ENCODE measurements around the gene TM4SF5. TPM values are rescaled to one million over a fixed set of nuclear protein-coding genes. Genes with fewer than 3 reads are reported as not detected.

TM4SF5 gene
- total RNA-seq, 1 donor from 2014 or later: not detected

DNA sequence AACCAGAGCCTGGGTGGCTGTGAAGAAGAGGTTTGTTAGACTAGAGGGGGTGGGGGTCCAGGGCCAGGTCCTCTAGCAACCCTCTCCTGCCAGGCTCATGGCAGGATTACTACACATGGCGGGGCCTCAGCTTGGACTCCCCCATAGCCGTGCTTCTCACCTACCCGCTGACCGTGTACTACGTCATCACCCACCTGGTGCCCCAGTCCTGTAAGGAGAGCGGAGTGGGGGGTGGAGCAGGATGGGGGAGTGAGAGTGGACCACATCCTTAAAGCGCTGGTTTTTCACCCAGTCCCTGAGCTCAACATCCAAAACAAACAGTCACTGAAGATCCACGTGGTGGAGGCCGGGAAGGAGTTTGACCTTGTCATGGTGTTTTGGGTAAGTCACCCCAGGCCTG lies 27.8 kb upstream of the TM4SF5 start:
- intact Hi-C loops (cut with DNase I): no loop called here
- ATAC-seq (ENCODE audit: poor library complexity) (no peak), DNase-seq (no peak)

DNA sequence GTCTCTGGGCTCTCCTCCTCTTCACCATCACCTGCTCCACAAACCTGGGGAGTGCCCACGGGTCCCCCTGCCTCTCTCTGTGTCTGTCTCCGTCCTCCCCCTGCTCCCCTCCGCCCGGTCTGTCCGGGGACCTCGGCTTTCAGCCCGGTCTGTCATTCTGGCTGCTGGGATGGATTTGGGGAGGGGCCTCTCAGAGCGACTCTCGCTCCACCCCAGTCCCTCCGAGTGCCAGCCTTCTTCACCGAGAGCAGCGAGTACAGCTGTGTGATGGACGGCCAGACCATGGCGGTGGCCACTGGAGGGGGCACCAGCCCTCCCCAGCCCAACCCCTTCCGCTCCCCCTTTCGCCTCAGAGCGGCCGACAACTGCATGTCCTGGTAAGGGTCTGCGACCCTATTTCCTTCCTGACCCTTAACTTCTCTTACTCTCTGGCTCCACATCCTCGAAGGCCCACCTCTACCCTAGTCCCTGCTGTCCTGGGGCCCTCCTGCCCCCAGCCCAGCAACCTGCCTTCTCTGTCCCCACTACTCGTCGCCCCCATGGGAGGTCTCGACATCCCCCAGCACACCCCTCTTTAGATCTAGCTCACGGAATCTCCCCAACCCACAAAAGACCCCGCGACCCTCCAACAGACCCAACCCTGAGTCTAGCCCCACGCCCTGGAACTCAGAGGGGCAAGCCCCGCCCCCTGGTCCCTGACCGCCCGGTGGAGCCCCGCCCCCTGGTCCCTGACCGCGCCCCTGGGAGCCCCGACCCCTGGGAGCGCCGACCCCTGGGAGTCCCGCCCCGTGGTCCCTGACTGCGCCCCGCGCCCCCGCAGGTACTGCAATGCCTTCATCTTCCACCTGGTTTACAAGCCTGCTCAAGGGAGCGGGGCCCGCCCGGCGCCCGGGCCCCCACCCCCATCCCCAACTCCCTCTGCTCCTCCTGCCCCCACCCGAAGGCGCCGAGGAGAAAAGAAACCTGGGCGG lies 26.4 kb upstream of the TM4SF5 start:
- intact Hi-C loops (cut with DNase I): no loop called here
- DNase-seq (no peak), ATAC-seq (ENCODE audit: poor library complexity) (no peak)

DNA sequence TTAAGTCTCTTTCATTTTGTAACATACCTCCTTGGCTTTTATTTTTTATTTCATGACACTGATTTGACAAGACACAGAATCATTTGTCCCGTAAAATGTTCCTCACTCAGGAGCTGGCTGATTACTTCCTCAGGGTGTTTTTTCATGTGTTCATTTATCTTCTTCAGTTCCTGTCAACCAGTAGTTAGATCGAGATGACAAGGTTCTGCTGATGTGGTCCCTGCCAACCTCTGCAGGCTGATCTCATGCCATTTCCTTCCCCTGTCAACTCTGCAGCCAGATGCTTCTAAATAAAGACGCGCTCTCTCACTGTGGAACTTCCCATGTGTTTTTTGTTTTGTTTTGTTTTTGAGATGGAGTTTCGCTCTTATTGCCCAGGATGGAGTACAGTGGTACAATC lies 23.8 kb upstream of the TM4SF5 start:
- intact Hi-C loops (cut with DNase I): no loop called here

GRCh38 chr17:4748686-4749085 lies 23.0 kb upstream of the TM4SF5 start:
- no peak for ATAC-seq (ENCODE audit: poor library complexity)
- intact Hi-C loops (cut with DNase I): no loop called here

More for the DNA sequence above, 23.8 kb upstream of the TM4SF5 start:
- DNase-seq (no peak), ATAC-seq (ENCODE audit: poor library complexity) (peak; percentile 71)

DNA sequence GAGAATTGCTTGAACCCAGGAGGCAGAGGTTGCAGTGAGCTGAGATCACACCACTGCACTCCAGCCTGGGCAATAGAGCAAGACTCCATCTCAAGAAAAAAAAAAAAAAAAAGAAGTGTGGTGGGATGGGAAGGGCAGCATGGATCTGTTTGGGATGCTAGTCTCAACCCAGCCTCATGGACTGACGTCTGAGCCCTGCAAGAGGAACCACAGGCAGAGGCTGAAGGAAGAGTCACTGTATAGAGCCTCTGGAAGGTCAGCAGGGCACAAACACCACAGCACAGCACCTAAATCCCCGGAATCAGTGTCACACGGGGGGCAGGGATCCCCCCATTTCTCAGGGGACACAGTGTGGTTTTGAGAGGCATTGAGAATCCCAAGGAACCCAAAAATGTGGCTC lies 21.1 kb upstream of the TM4SF5 start:
- no peak for DNase-seq
- intact Hi-C loops (cut with DNase I): no loop called here
- no peak for ATAC-seq (ENCODE audit: poor library complexity)

More at GRCh38 chr17:4748686-4749085, 23.0 kb upstream of the TM4SF5 start:
- DNase-seq: no peak

GRCh38 chr17:4751932-4752331 lies 19.8 kb upstream of the TM4SF5 start:
- intact Hi-C loops (cut with DNase I): no loop called here
- ATAC-seq (ENCODE audit: poor library complexity) (no peak), DNase-seq (no peak)

DNA sequence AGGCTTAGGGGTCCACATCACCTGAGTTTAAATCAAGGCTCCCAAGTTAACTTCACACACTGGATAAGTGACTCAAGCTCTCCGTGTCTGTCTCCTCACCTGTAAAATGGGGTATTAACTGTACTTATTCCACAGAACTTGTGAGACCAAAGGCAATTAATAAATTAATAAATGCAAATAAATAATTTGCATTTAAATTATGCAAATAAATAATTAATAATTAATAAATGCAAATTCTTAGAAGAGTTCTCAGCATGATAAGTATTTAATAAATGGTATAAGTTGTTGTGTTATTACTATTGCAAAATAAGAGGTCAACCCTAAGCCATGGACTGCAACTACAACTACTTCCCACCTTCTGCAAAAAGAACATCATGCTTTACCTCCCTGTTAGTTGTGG lies 18.3 kb upstream of the TM4SF5 start:
- intact Hi-C loops (cut with DNase I): no loop called here
- no peak for ATAC-seq (ENCODE audit: poor library complexity)
- no peak for DNase-seq

GRCh38 chr17:4759776-4760236 lies 11.9 kb upstream of the TM4SF5 start:
- peak; percentile 27 for ATAC-seq (ENCODE audit: poor library complexity)
- intact Hi-C loops (cut with DNase I): no loop called here

GRCh38 chr17:4764595-4764994 lies 7.1 kb upstream of the TM4SF5 start:
- DNase-seq (no peak), ATAC-seq (ENCODE audit: poor library complexity) (peak; percentile 60)
- intact Hi-C loops (cut with DNase I): no loop called here

More at GRCh38 chr17:4759776-4760236, 11.9 kb upstream of the TM4SF5 start:
- no peak for DNase-seq

DNA sequence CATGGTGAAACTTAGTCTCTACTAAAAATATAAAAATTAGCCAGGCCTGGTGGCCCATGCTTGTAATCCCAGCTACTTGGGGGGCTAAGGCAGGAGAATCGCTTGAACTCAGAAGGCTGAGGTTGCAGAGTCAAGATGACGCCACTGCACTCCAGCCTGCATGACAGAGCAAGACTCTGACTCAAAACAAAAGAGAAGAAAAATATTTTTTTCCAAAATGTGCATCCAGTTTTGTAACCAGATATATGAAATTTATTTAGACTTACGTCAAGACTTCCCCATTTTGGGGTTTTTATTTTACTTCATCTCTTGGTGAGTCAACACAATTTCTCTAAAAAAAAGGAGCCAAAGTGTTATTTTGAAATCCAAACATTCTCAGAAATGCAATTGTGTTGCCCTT lies 5.5 kb upstream of the TM4SF5 start:
- DNase-seq (no peak), ATAC-seq (ENCODE audit: poor library complexity) (peak; percentile 53)
- intact Hi-C loops (cut with DNase I): no loop called here

GRCh38 chr17:4766723-4767122 lies 5.0 kb upstream of the TM4SF5 start:
- intact Hi-C loops (cut with DNase I): no loop called here
- no peak for DNase-seq
- ATAC-seq (ENCODE audit: poor library complexity): peak; percentile 50

DNA sequence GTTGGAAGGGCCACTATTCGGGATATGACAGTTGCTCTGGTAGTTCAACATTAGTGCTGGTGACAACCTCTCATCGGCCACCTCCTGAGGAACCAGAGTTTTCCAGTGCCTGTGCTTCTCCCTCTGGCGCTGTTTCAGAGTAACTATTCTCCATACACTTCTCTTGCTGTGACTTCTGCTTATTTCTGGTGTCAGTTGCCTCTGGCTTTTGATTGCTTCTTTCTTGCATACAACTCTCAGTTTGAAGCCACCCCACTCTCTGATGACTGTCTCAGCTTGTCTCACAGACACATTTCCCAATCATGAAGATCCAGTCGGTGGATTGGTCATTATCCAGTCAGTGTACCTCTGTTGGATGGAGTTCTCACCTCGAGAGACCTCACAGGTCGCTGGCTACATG lies 3.4 kb upstream of the TM4SF5 start:
- ATAC-seq (ENCODE audit: poor library complexity) (no peak), DNase-seq (no peak)
- intact Hi-C loops (cut with DNase I): no loop called here

- intact Hi-C loops (cut with DNase I): no loop called here
- ATAC-seq (ENCODE audit: poor library complexity): no peak
- no peak for DNase-seq
These were observed 2.1 kb upstream of the TM4SF5 start for GRCh38 chr17:4769628-4770027.

DNA sequence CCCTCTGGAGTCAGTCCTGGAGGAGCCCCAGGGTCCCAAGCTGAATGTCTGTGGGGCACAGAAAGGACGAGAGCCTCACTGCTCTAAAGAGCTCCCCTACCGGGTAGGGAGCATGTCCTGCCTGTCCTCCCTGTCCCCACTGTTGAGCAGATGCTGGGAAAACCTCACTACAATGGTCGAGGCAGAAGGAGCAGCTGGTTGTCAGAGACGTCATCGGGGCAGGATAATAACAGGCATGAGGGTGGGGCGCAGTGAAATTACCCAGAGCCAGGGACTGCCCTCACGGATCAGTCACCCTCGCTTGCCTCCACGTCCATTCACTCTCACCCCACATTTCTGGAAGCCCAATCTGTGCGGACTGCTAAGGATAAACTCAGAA lies 538 bp downstream of the TM4SF5 start:
- intact Hi-C loops (cut with DNase I): no loop called here
- ATAC-seq (ENCODE audit: poor library complexity) (no peak), DNase-seq (no peak)

GRCh38 chr17:4777969-4778760 lies 6.5 kb downstream of the TM4SF5 start:
- DNase-seq: no peak
- intact Hi-C loops (cut with DNase I): no loop called here
- ATAC-seq (ENCODE audit: poor library complexity): no peak

DNA sequence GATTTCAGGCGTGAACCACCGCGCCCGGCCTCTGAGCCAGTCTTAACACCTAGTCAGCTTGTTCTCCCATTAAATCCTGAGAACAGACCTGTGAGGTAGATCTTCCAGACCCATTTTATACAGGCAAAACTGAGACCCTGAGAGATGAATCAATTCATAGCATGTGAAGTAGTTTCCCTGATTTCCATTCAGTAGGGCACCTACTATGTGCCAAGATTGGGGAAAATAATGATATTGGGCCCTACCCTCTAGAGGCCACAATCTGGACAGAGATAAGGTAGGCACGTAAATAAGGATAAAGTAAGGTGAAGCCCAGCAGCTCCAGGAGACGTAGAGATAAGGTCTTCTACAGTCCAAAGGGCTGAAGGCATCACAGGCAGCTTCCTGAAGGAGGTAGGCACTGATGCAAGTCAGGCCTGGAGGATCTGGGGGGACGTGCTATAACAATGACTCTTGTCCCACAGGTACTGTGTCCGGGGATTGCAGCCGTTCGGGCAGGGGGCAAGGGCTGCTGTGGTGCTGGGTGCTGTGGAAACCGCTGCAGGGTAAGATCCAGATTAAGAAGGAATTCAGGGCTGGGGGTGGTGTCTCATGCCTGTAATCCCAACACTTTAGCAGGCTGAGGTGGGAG lies 8.8 kb downstream of the TM4SF5 start:
- no peak for ATAC-seq (ENCODE audit: poor library complexity)
- intact Hi-C loops (cut with DNase I): loop anchor here (10.0 kb wide), 1 partner anchor 46 kb away; the partner anchor contains the start of genes CXCL16, MED11 and ZMYND15

GRCh38 chr17:4782652-4783051 lies 11.0 kb downstream of the TM4SF5 start:
- DNase-seq (peak; percentile 57), ATAC-seq (ENCODE audit: poor library complexity) (no peak)
- intact Hi-C loops (cut with DNase I): loop anchor here (10.0 kb wide), 1 partner anchor 48 kb away; the partner anchor contains the start of genes CXCL16, MED11 and ZMYND15

More for the DNA sequence above, 8.8 kb downstream of the TM4SF5 start:
- DNase-seq: no peak

DNA sequence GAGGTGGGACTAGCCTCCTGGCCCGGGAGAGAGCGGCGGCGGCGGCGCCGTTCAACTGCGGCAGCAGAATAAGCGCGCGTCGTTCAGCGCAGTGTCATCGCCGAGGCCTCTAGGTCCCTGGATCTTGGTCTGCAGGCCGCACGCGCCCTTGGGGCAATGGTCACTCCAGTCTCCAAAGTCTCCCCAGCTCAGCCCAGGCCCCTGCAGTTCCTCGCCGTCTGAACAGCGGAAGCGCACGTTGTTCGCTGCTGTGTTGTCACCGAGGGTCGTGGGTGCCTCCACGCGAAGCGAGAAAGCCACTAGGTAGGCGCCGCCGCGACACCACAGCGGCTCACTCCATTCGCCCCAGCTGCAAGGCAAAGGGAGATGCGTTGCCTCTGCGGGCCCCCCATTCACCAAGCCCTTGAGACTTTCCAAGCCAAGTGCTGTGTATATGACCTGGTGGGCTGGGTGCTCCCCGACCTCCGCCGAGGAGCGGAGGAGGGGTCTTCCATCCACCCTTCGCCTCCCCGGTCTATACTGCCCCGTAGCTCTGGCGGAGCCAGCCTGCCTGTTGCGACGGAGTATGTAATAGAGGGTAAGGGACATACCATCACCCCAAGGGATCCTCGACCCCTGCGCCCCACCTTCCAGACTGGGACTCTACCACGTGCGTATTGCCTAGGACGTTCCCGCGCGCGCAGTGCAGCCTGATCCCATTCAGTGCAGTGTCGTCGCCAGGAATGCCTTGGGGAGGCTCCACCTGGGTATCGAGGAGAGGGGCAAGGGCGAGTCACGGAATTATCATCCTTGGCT lies 13.8 kb downstream of the TM4SF5 start:
- ATAC-seq (ENCODE audit: poor library complexity) (no peak), DNase-seq (no peak)
- intact Hi-C loops (cut with DNase I): loop anchor here (2.0 to 10.0 kb wide), 2 partner anchors 51 to 103 kb away; partner anchors contain the start of genes CXCL16, MED11 and ZMYND15
